K562 (cell line): ENCODE data around the gene ZNF2. TPM values are rescaled to one million over a fixed set of nuclear protein-coding genes. Genes with fewer than 3 reads are reported as not detected.

ENCODE experiments used
- ARID1B ChIP-seq: fragments of 450-650 bp; IDR thresholded peaks from 2 replicates; pipeline ENCODE4 v1.6.1; 2016; ENCODE audit warnings: antibody characterized with exemption, mild to moderate bottlenecking, inconsistent platforms
- BCL6 ChIP-seq: fragments of 250-450 bp; sonication (Bioruptor Pico); IDR thresholded peaks from 2 replicates; pipeline ENCODE4 v1.4.0; 2020
- CXXC5 ChIP-seq: fragments of 250-450 bp; sonication (Bioruptor Pico); IDR thresholded peaks from 2 replicates; pipeline ENCODE4 v1.8.0; 2022; ENCODE audit warnings: inconsistent platforms, mild to moderate bottlenecking, moderate library complexity
- EHMT2 ChIP-seq: fragments of 450-650 bp; IDR thresholded peaks from 2 replicates; pipeline ENCODE4 v1.6.1; 2018; ENCODE audit warnings: antibody characterized with exemption
- ELF2 ChIP-seq: fragments of 250-450 bp; sonication (Bioruptor Pico); IDR thresholded peaks from 2 replicates; pipeline ENCODE4 v1.5.0; 2021; ENCODE audit warnings: mild to moderate bottlenecking
- ELF4 ChIP-seq: fragments of 450-650 bp; formaldehyde crosslinking; IDR thresholded peaks from 2 replicates; pipeline ENCODE4 v1.4.0; 2022; ENCODE audit warnings: missing genetic modification characterization
- FOXA3 ChIP-seq, 2 experiments: fragments of 450-650 bp in 1 of 2; sonication (generic) in 1 of 2; formaldehyde crosslinking; IDR thresholded peaks in 1 of 2; conservative IDR thresholded peaks in 1 of 2; 2 replicates each; pipeline versions ENCODE4 v1.4.0 to v1.8.0; 2020 to 2022; ENCODE audit warnings: mild to moderate bottlenecking in 2 of 2, missing genetic modification reagents in 1 of 2
- HDAC3 ChIP-seq: fragments of 450-650 bp; IDR thresholded peaks from 2 replicates; pipeline ENCODE4 v1.6.1; 2018; ENCODE audit warnings: borderline replicate concordance, mild to moderate bottlenecking, moderate library complexity; ENCODE audit not compliant: partially characterized antibody
- HNRNPL ChIP-seq: fragments of 200-400 bp; formaldehyde crosslinking; IDR thresholded peaks from 2 replicates; pipeline ENCODE4 v1.6.1; 2017; ENCODE audit warnings: low read depth, mild to moderate bottlenecking, low read length
- JUND ChIP-seq, 2 experiments: IDR thresholded peaks; 2 replicates in 1 of 2; 3 replicates in 1 of 2; pipeline ENCODE4 v1.6.1; 2011; ENCODE audit warnings: borderline replicate concordance in 2 of 2, low read depth in 2 of 2, low read length in 2 of 2, improper control_type of control experiment in 1 of 2, missing biosample characterization in 1 of 2, missing genetic modification characterization in 1 of 2, missing genetic modification reagents in 1 of 2
- KAT7 ChIP-seq: sonication (generic); formaldehyde crosslinking; IDR thresholded peaks from 2 replicates; pipeline ENCODE4 v1.8.0; 2022; ENCODE audit warnings: missing genetic modification reagents, mild to moderate bottlenecking, borderline replicate concordance
- KAT8 ChIP-seq: fragments of 450-650 bp; IDR thresholded peaks from 2 replicates; pipeline ENCODE4 v1.6.1; 2016; ENCODE audit warnings: low read depth, mild to moderate bottlenecking
- KLF13 ChIP-seq: fragments of 450-650 bp; IDR thresholded peaks from 2 replicates; pipeline ENCODE4 v1.6.1; 2016; ENCODE audit warnings: missing genetic modification characterization, low read depth, mild to moderate bottlenecking, missing compliant biosample characterization, moderate library complexity, borderline replicate concordance
- LEF1 ChIP-seq: fragments of 450-650 bp; IDR thresholded peaks from 2 replicates; pipeline ENCODE4 v1.6.1; 2016; ENCODE audit warnings: mild to moderate bottlenecking
- MECOM ChIP-seq: fragments of 250-450 bp; sonication (Bioruptor Pico); IDR thresholded peaks from 2 replicates; pipeline ENCODE4 v1.8.0; 2022; ENCODE audit warnings: inconsistent platforms
- NCOA2 ChIP-seq, 2 experiments: fragments of 450-650 bp; IDR thresholded peaks; 2 replicates each; pipeline ENCODE4 v1.6.1; 2018; ENCODE audit warnings: mild to moderate bottlenecking in 2 of 2, moderate library complexity in 1 of 2; ENCODE audit not compliant: partially characterized antibody in 2 of 2
- NFIC ChIP-seq: fragments of 450-650 bp; IDR thresholded peaks from 2 replicates; pipeline ENCODE4 v1.6.1; 2017; ENCODE audit warnings: mild to moderate bottlenecking, inconsistent platforms
- OTX1 ChIP-seq: fragments of 450-650 bp; formaldehyde crosslinking; IDR thresholded peaks from 2 replicates; pipeline ENCODE4 v1.4.0; 2022; ENCODE audit warnings: mild to moderate bottlenecking
- PHB ChIP-seq: fragments of 250-450 bp; sonication (Bioruptor Pico); IDR thresholded peaks from 2 replicates; pipeline ENCODE4 v1.5.0; 2021
- PTBP1 ChIP-seq: fragments of 200-400 bp; formaldehyde crosslinking; IDR thresholded peaks from 2 replicates; pipeline ENCODE4 v1.6.1; 2017; ENCODE audit warnings: low read depth, low read length
- PURB ChIP-seq: sonication (generic); formaldehyde crosslinking; IDR thresholded peaks from 2 replicates; pipeline ENCODE4 v1.9.0; 2021; ENCODE audit warnings: low read depth, mild to moderate bottlenecking, missing genetic modification reagents
- RUNX1 ChIP-seq: sonication (generic); IDR thresholded peaks from 2 replicates; pipeline ENCODE4 v1.6.1; 2016; ENCODE audit warnings: antibody characterized with exemption, low read depth
- SAFB ChIP-seq: fragments of 200-400 bp; formaldehyde crosslinking; IDR thresholded peaks from 2 replicates; pipeline ENCODE4 v1.6.1; 2017; ENCODE audit warnings: low read depth, low read length, borderline replicate concordance
- SMAD3 ChIP-seq: fragments of 450-650 bp; formaldehyde crosslinking; conservative IDR thresholded peaks from 2 replicates; pipeline ENCODE4 v1.4.0; 2020; ENCODE audit warnings: mild to moderate bottlenecking
- ZNF121 ChIP-seq: sonication (generic); formaldehyde crosslinking; conservative IDR thresholded peaks from 2 replicates; pipeline ENCODE4 v1.8.0; 2022; ENCODE audit warnings: missing genetic modification reagents
- ZNF124 ChIP-seq: sonication (generic); formaldehyde crosslinking; IDR thresholded peaks from 2 replicates; pipeline ENCODE4 v1.8.1; 2022; ENCODE audit warnings: missing genetic modification reagents
- ZNF717 ChIP-seq: fragments of 250-450 bp; sonication (Bioruptor Pico); IDR thresholded peaks from 2 replicates; pipeline ENCODE4 v1.5.0; 2021
- polyA plus RNA-seq, 8 experiments: library from polyadenylated mRNA; depleted of rRNA in 4 of 8; stranded (reverse) in 5 of 8; unstranded in 3 of 8; fragments of >200 nt; fragmentation: Nextera tagmentation in 2 of 8; fragmentation: Illumina TruSeq in 1 of 8; extraction: Ambion mirVana in 2 of 8; extraction: Trizol in 1 of 8; gene quantifications; 2 replicates each; pipeline versions ENCODE4 v1.2.1 to v1.2.3, GENCODE V29; 2011 to 2014; ENCODE audit warnings: inconsistent platforms in 1 of 8, missing spikeins in 1 of 8
- total RNA-seq, 7 experiments: library from RNA; depleted of rRNA in 6 of 7; stranded (reverse); fragments of >200 nt in 6 of 7; fragmentation: Illumina TruSeq in 2 of 7; extraction: Trizol in 2 of 7; gene quantifications; 2 replicates each; pipeline versions ENCODE4 v1.2.1 to v1.2.3, GENCODE V29; 2011 to 2021; ENCODE audit warnings: low replicate concordance in 1 of 7
- TF ChIP-seq, protein P1 (sequence below): fragments of 250-450 bp; sonication (Bioruptor Pico); IDR thresholded peaks from 2 replicates; pipeline ENCODE4 v1.4.0; 2020; ENCODE audit warnings: mild to moderate bottlenecking, moderate library complexity
- TF ChIP-seq, protein P2 (sequence below): fragments of 250-450 bp; sonication (Bioruptor Pico); IDR thresholded peaks from 2 replicates; pipeline ENCODE4 v1.8.0; 2022; ENCODE audit warnings: inconsistent platforms, mild to moderate bottlenecking, moderate library complexity, borderline replicate concordance

Gene ZNF2
- total and polyA plus RNA-seq, 9 of the 15 experiments (the other 6 are each of a cell fraction or from before 2014, with no cell fraction given): 1.6 to 4.5 (median 3.4) TPM

DNA sequence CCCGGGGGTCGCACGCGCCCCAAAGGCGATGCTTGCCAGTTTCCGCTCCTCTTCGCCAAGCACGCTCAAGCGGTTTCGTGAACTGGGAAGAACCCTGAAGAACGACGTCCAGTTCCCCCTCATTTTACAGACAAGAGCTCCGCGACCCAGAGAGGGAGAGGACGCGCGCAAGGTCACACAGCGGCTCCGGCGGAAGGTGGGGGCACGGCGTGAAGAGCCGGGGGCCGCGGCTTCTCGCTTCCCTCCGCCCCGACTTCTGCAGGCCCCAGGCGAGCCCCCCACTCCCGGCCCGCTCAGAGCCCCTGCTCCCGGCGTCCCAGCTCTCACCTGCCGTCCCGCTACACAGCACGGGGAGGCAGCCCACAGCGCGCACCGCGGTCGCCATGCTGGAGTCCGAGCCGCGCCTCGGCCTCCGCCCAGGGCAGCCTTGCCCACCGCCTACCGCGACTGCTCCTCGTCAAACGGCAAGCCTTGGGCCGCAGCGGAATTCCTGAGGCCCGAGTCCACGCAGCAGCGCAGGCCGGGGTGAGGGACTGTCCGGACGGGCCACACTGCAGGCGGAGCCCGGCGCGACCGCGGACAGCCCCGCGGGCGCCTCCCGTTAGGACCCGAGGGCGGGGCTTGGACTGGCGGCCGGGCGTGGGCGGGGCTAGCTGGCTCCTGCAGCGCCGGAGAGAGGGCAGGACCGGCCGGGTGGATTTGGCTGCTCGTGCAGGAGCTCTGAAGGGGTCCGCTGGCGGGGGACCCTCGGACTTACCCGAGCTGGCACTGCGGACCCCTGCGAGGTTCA is 44.0 kb upstream of the ZNF2 start, which contains the start of gene MRPS5 (continued):
- TF ChIP-seq NCOA2 (IDR thresholded peaks at IDR 0.05; ENCODE audit: partially characterized antibody in 2 of 2) (peak in 1 of 2 experiments; percentile 97), RUNX1 (no peak), PURB (CRISPR knock-in tag) (no peak), ELF4 (CRISPR knock-in tag) (no peak), FOXA3 (CRISPR knock-in tag; conservative IDR thresholded peaks at IDR 0.05 in 1 of 2, IDR thresholded peaks at IDR 0.05 in 1 of 2) (no peak), KAT8 (no peak), CXXC5 (CRISPR knock-in tag) (peak; percentile 77), ARID1B (no peak), ZNF124 (CRISPR knock-in tag) (no peak), MECOM (CRISPR knock-in tag) (no peak), HDAC3 (no peak), EHMT2 (no peak), ZNF717 (CRISPR knock-in tag) (no peak), PTBP1 (peak; percentile 93), JUND (IDR thresholded peaks at IDR 0.05; ENCODE audit: borderline replicate concordance, low read depth, low read length) (peak; percentile 16; the same call in 1 of the 2 replicates), JUND (tag; IDR thresholded peaks at IDR 0.05; ENCODE audit: borderline replicate concordance, low read depth, low read length) (no peak; the same call in 2 of the 3 replicates), BCL6 (CRISPR knock-in tag) (no peak), LEF1 (no peak), NFIC (peak; percentile 31; the same call in 1 of the 2 replicates), KAT7 (peak; percentile 89; the same call in 1 of the 2 replicates), PHB (CRISPR knock-in tag) (peak; percentile 18; the same call in 1 of the 2 replicates), ELF2 (CRISPR knock-in tag) (no peak), SAFB (no peak), OTX1 (CRISPR knock-in tag) (no peak), ZNF121 (CRISPR knock-in tag) (no peak), KLF13 (tag) (no peak), SMAD3 (CRISPR knock-in tag) (no peak), HNRNPL (peak; percentile 58; the same call in 1 of the 2 replicates)
- TF ChIP-seq, protein P1, sequence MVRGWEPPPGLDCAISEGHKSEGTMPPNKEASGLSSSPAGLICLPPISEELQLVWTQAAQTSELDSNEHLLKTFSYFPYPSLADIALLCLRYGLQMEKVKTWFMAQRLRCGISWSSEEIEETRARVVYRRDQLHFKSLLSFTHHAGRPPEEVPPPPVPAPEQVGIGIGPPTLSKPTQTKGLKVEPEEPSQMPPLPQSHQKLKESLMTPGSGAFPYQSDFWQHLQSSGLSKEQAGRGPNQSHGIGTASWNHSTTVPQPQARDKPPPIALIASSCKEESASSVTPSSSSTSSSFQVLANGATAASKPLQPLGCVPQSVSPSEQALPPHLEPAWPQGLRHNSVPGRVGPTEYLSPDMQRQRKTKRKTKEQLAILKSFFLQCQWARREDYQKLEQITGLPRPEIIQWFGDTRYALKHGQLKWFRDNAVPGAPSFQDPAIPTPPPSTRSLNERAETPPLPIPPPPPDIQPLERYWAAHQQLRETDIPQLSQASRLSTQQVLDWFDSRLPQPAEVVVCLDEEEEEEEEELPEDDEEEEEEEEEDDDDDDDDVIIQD: no peak
- TF ChIP-seq, protein P2, sequence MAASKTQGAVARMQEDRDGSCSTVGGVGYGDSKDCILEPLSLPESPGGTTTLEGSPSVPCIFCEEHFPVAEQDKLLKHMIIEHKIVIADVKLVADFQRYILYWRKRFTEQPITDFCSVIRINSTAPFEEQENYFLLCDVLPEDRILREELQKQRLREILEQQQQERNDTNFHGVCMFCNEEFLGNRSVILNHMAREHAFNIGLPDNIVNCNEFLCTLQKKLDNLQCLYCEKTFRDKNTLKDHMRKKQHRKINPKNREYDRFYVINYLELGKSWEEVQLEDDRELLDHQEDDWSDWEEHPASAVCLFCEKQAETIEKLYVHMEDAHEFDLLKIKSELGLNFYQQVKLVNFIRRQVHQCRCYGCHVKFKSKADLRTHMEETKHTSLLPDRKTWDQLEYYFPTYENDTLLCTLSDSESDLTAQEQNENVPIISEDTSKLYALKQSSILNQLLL (CRISPR knock-in tag): no peak
